CD4-positive, alpha-beta memory T cell (primary cell): ENCODE measurements around the gene LY6G6F. TPM values are rescaled to one million over a fixed set of nuclear protein-coding genes. Genes with fewer than 3 reads are reported as not detected.

Experiments
- CTCF ChIA-PET: fragments of 350-600 bp; sonication (Branson Sonifier 250); formaldehyde crosslinking; loops from one replicate; lab custom pipeline; 2021; ENCODE audit warnings: inconsistent platforms; ENCODE audit not compliant: partially characterized antibody; lab: Charles Lee
- POLR2A ChIA-PET: fragments of 350-600 bp; sonication (Branson Sonifier 250); formaldehyde crosslinking; loops from one replicate; lab custom pipeline; 2021; ENCODE audit not compliant: partially characterized antibody; lab: Charles Lee
- DNase-seq, 5 donors: peaks; one replicate each; pipeline versions ENCODE4 v3.0.0 to v3.0.0-alpha.2; 2020 to 2022; ENCODE audit warnings: mixed read lengths in 1 of 5
- H3K27ac ChIP-seq: one replicate; pipeline ENCODE4 v1.7.0; 2013; ENCODE audit warnings: low read depth, low read length
- H3K27me3 ChIP-seq: 2 replicates; pipeline ENCODE4 v1.7.0; 2013; ENCODE audit warnings: mild to moderate bottlenecking, low read length, moderate library complexity; ENCODE audit not compliant: insufficient read depth
- H3K36me3 ChIP-seq: 2 replicates; pipeline ENCODE4 v1.7.0; 2013; ENCODE audit warnings: mild to moderate bottlenecking, low read length, moderate library complexity; ENCODE audit not compliant: insufficient read depth
- H3K4me1 ChIP-seq: 2 replicates; pipeline ENCODE4 v1.7.0; 2013; ENCODE audit warnings: mild to moderate bottlenecking, low read length, moderate library complexity; ENCODE audit not compliant: insufficient read depth
- H3K4me3 ChIP-seq, 2 donors: one replicate each; pipeline ENCODE4 v1.7.0; 2013; ENCODE audit warnings: low read length in 2 of 2, mild to moderate bottlenecking in 1 of 2
- H3K9me3 ChIP-seq, 2 donors: one replicate each; pipeline ENCODE4 v1.7.0; 2013; ENCODE audit warnings: low read length in 2 of 2, control low read depth in 1 of 2; ENCODE audit not compliant: control insufficient read depth in 1 of 2
- H3K27ac Mint-ChIP-seq, 7 donors: one replicate each; pipeline ENCODE4 v1.8.0; 2020 to 2021; ENCODE audit warnings: mixed read lengths in 7 of 7, mild to moderate bottlenecking in 6 of 7, inconsistent platforms in 3 of 7, moderate library complexity in 3 of 7
- H3K27me3 Mint-ChIP-seq, 2 donors: one replicate each; pipeline ENCODE4 v1.8.0; 2020 to 2021; ENCODE audit warnings: mixed read lengths in 2 of 2
- H3K36me3 Mint-ChIP-seq, 2 donors: one replicate each; pipeline ENCODE4 v1.8.0; 2020 to 2021; ENCODE audit warnings: mixed read lengths in 2 of 2, inconsistent platforms in 1 of 2, mild to moderate bottlenecking in 1 of 2
- H3K4me1 Mint-ChIP-seq, 4 donors: one replicate each; pipeline ENCODE4 v1.8.0; 2020 to 2021; ENCODE audit warnings: mixed read lengths in 4 of 4, mild to moderate bottlenecking in 1 of 4
- H3K4me3 Mint-ChIP-seq, 8 donors: one replicate each; pipeline ENCODE4 v1.8.0; 2020 to 2021; ENCODE audit warnings: mixed read lengths in 8 of 8, mild to moderate bottlenecking in 7 of 8, moderate library complexity in 6 of 8, inconsistent platforms in 3 of 8
- H3K9me3 Mint-ChIP-seq, 8 donors: one replicate each; pipeline ENCODE4 v1.8.0; 2020 to 2021; ENCODE audit warnings: mixed read lengths in 8 of 8, mild to moderate bottlenecking in 5 of 8, inconsistent platforms in 3 of 8, moderate library complexity in 1 of 8
- intact Hi-C: fragments of 100-400 bp; cut with micrococcal nuclease; formaldehyde crosslinking; loops from one replicate; pipeline ENCODE4 v1.15.1; 2023
- polyA plus RNA-seq, 2 donors: library from polyadenylated mRNA; unstranded; fragments of 300-500 nt; fragmentation: Illumina TruSeq; gene quantifications; one replicate each; pipeline ENCODE4 v1.2.3, GENCODE V29; 2021
- total RNA-seq, 2 experiments: library from RNA; stranded (reverse); gene quantifications; one replicate each; pipeline ENCODE4 v1.2.3, GENCODE V29; 2021

The LY6G6F gene
- total and polyA plus RNA-seq, 4 experiments from 2014 or later = not detected

GRCh38 chr6:31728767-31729514, 22.3 kb downstream of the LY6G6F start, which contains the start of gene DDAH2:
Gene DDAH2 (minus strand): TSS chr6:31729299. CDS start chr6:31729161, 138 bp downstream.
- Mint-ChIP-seq H3K4me3 (peak within 1 kb of the TSS; percentile 94 to 98 (median 97)), H3K36me3 (peaks cover 33 to 38% of the 10 kb centered on the region in 2 donors), H3K4me1 (peaks cover 27 to 64% (median 42%) of the 10 kb centered on the region in 4 donors), H3K27ac (peak within 1 kb of the TSS; percentile 89 to 97 (median 94)), H3K27me3 (no peaks in the 10 kb centered on the region), H3K9me3 (no peaks in the 10 kb centered on the region)
- POLR2A ChIA-PET = interaction anchor here (0.7 to 8.2 kb wide), 24 partner anchors 9 to 243 kb away, joined by 3 to 77 read pairs (median 5); partner anchors contain the start of genes ABHD16A, BAG6, CLIC1 and DDX39B
- Histone ChIP-seq H3K27ac (peak within 1 kb of the TSS; percentile 68), H3K27me3 (no peaks in the 10 kb centered on the region), H3K4me3 (peak within 1 kb of the TSS; percentile 87 to 96), H3K36me3 (peaks cover 30% of the 10 kb centered on the region), H3K4me1 (peaks cover 59% of the 10 kb centered on the region), H3K9me3 (no peaks in the 10 kb centered on the region)
- CTCF ChIA-PET = interaction anchor here (0.7 to 17.2 kb wide), 25 partner anchors 10 to 194 kb away, joined by 3 to 173 read pairs (median 7); partner anchors contain the start of genes ABHD16A, APOM, HSPA1A and HSPA1B
- DNase-seq = no peak
- intact Hi-C loops = loop anchor here (1.0 to 2.0 kb wide), 4 partner anchors 40 to 134 kb away; no protein-coding TSS in a partner anchor

- H3K27me3 ChIP-seq = no peaks in the 10 kb centered on the region
- POLR2A ChIA-PET = interaction anchor here (0.7 to 8.2 kb wide), 23 partner anchors 8 to 242 kb away, joined by 3 to 77 read pairs (median 5); partner anchors contain the start of genes ABHD16A, BAG6, CLIC1 and DDX39B
- intact Hi-C loops = loop anchor here (1.0 to 2.0 kb wide), 4 partner anchors 40 to 134 kb away; no protein-coding TSS in a partner anchor
- Mint-ChIP-seq H3K36me3 (peaks cover 34 to 44% of the 10 kb centered on the region in 2 donors), H3K4me3 (peak overlapping the region; percentile 94 to 98 (median 97)), H3K4me1 (peaks cover 32 to 70% (median 47%) of the 10 kb centered on the region in 4 donors), H3K27me3 (no peaks in the 10 kb centered on the region), H3K27ac (peak overlapping the region; percentile 89 to 97 (median 94)), H3K9me3 (no peaks in the 10 kb centered on the region)
- peak overlapping the region; percentile 87 to 96 for H3K4me3 ChIP-seq
- CTCF ChIA-PET = interaction anchor here (0.7 to 17.2 kb wide), 28 partner anchors 10 to 223 kb away, joined by 3 to 173 read pairs (median 6); partner anchors contain the start of genes ABHD16A, APOM, HSPA1A and HSPA1B
- no peaks in the 10 kb centered on the region for H3K9me3 ChIP-seq
- H3K27ac ChIP-seq = peak overlapping the region; percentile 68
- peaks cover 34% of the 10 kb centered on the region for H3K36me3 ChIP-seq
- H3K4me1 ChIP-seq = peaks cover 65% of the 10 kb centered on the region
- peak; percentile 72 to 83 (median 77) for DNase-seq
Measured at GRCh38 chr6:31729515-31729978, 22.9 kb downstream of the LY6G6F start.

GRCh38 chr6:31729979-31730630, 23.4 kb downstream of the LY6G6F start:
- Histone ChIP-seq H3K36me3 (peaks cover 34% of the 10 kb centered on the region), H3K27ac (peak overlapping the region; percentile 68), H3K27me3 (no peaks in the 10 kb centered on the region), H3K9me3 (no peaks in the 10 kb centered on the region), H3K4me3 (peak overlapping the region; percentile 87 to 96), H3K4me1 (peaks cover 68% of the 10 kb centered on the region)
- Mint-ChIP-seq H3K9me3 (no peaks in the 10 kb centered on the region), H3K4me1 (peaks cover 32 to 76% (median 51%) of the 10 kb centered on the region in 4 donors), H3K27me3 (no peaks in the 10 kb centered on the region), H3K4me3 (peak overlapping the region; percentile 94 to 98 (median 97)), H3K27ac (peak overlapping the region; percentile 84 to 95 (median 93)), H3K36me3 (peaks cover 34 to 49% of the 10 kb centered on the region in 2 donors)
- ChIA-PET CTCF (interaction anchor here (0.7 to 17.2 kb wide), 28 partner anchors 9 to 222 kb away, joined by 3 to 173 read pairs (median 6); partner anchors contain the start of genes ABHD16A, APOM, HSPA1A and HSPA1B), POLR2A (interaction anchor here (0.9 to 8.2 kb wide), 23 partner anchors 8 to 242 kb away, joined by 3 to 77 read pairs (median 5); partner anchors contain the start of genes ABHD16A, BAG6, CLIC1 and DDX39B)
- intact Hi-C loops = loop anchor here (1.0 to 2.0 kb wide), 5 partner anchors 8 to 133 kb away; no protein-coding TSS in a partner anchor
- DNase-seq = peak; percentile 58 to 71 (median 61)

GRCh38 chr6:31730631-31731086, 24.0 kb downstream of the LY6G6F start:
- H3K9me3 ChIP-seq = no peaks in the 10 kb centered on the region
- Mint-ChIP-seq H3K4me1 (peaks cover 30 to 77% (median 55%) of the 10 kb centered on the region in 4 donors), H3K27me3 (no peaks in the 10 kb centered on the region), H3K27ac (peak overlapping the region; percentile 84 to 95 (median 93)), H3K4me3 (peak overlapping the region; percentile 94 to 98 (median 97)), H3K36me3 (peaks cover 34 to 55% of the 10 kb centered on the region in 2 donors), H3K9me3 (no peaks in the 10 kb centered on the region)
- DNase-seq = no peak
- ChIA-PET CTCF (interaction anchor here (1.1 to 17.2 kb wide), 20 partner anchors 9 to 222 kb away, joined by 3 to 173 read pairs (median 9); partner anchors contain the start of genes ABHD16A, HSPA1A, HSPA1B and HSPA1L), POLR2A (interaction anchor here (1.2 to 8.2 kb wide), 15 partner anchors 7 to 241 kb away, joined by 3 to 77 read pairs (median 13); partner anchors contain the start of genes ABHD16A, BAG6, CLIC1 and DXO)
- H3K36me3 ChIP-seq = peaks cover 34% of the 10 kb centered on the region
- peak overlapping the region; percentile 68 for H3K27ac ChIP-seq
- no peaks in the 10 kb centered on the region for H3K27me3 ChIP-seq
- H3K4me1 ChIP-seq = peaks cover 66% of the 10 kb centered on the region
- intact Hi-C loops = loop anchor here (1.0 kb wide), 1 partner anchor 8 kb away; no protein-coding TSS in a partner anchor
- H3K4me3 ChIP-seq = peak overlapping the region in 1 of 2 donors; percentile 96

GRCh38 chr6:31732029-31732428, 25.4 kb downstream of the LY6G6F start:
- H3K36me3 Mint-ChIP-seq = peaks cover 30 to 65% of the 10 kb centered on the region in 2 donors
- no peaks in the 10 kb centered on the region for H3K9me3 ChIP-seq
- intact Hi-C loops = no loop called here

GRCh38 chr6:31733734-31734133, 27.1 kb downstream of the LY6G6F start:
- CTCF ChIA-PET = interaction anchor here (1.2 to 17.2 kb wide), 7 partner anchors 39 to 188 kb away, joined by 3 to 173 read pairs (median 4); partner anchors contain the start of genes ATP6V1G2, HSPA1B, VARS1 and VWA7
- POLR2A ChIA-PET = interaction anchor here (0.9 to 8.9 kb wide), 5 partner anchors 80 to 102 kb away, joined by 3 to 81 read pairs (median 50); partner anchors contain the start of genes BAG6, HSPA1A, HSPA1B and HSPA1L
- peaks cover 61% of the 10 kb centered on the region for H3K4me1 ChIP-seq
- no peaks in the 10 kb centered on the region for H3K9me3 Mint-ChIP-seq
- H3K4me3 ChIP-seq = peak overlapping the region in 1 of 2 donors; percentile 95
- peaks cover 42 to 75% (median 62%) of the 10 kb centered on the region in 4 donors for H3K4me1 Mint-ChIP-seq
- no peaks in the 10 kb centered on the region for H3K27me3 ChIP-seq
- no peaks in the 10 kb centered on the region for H3K27me3 Mint-ChIP-seq
- intact Hi-C loops = no loop called here
- H3K27ac Mint-ChIP-seq = peak overlapping the region; percentile 94 to 97 (median 95)
- DNase-seq = no peak
- peak overlapping the region; percentile 82 for H3K27ac ChIP-seq
- H3K9me3 ChIP-seq = no peaks in the 10 kb centered on the region
- H3K36me3 ChIP-seq = peaks cover 34% of the 10 kb centered on the region
- peak overlapping the region in 7 of 8 donors; percentile 89 to 99 (median 98) for H3K4me3 Mint-ChIP-seq
- H3K36me3 Mint-ChIP-seq = peaks cover 30 to 67% of the 10 kb centered on the region in 2 donors

More at GRCh38 chr6:31732029-31732428, 25.4 kb downstream of the LY6G6F start:
- ChIA-PET CTCF (interaction anchor here (1.1 to 17.2 kb wide), 7 partner anchors 15 to 133 kb away, joined by 3 to 173 read pairs (median 5); partner anchors contain the start of genes HSPA1A, HSPA1L, LSM2 and NEU1), POLR2A (interaction anchor here (1.5 to 8.2 kb wide), 6 partner anchors 38 to 103 kb away, joined by 3 to 76 read pairs (median 8); partner anchors contain the start of genes HSPA1B and LSM2)
- H3K4me3 Mint-ChIP-seq = peak overlapping the region in 1 of 8 donors; percentile 35
- no peaks in the 10 kb centered on the region for H3K27me3 Mint-ChIP-seq
- H3K4me1 Mint-ChIP-seq = peaks cover 30 to 75% (median 54%) of the 10 kb centered on the region in 4 donors
- H3K4me1 ChIP-seq = peaks cover 60% of the 10 kb centered on the region
- no peaks in the 10 kb centered on the region for H3K9me3 Mint-ChIP-seq
- H3K36me3 ChIP-seq = peaks cover 34% of the 10 kb centered on the region
- no peaks in the 10 kb centered on the region for H3K27me3 ChIP-seq
- peak overlapping the region in 4 of 7 donors; percentile 28 to 95 (median 76) for H3K27ac Mint-ChIP-seq
- no peak overlapping the region for H3K27ac ChIP-seq
- H3K4me3 ChIP-seq = no peak overlapping the region
- no peak for DNase-seq
